MM.1S (cell line): ENCODE results near the gene BRMS1L.

ENCODE experiments used
- DNase-seq: peaks from one replicate; pipeline ENCODE4 v3.0.0-alpha.2; 2015
- H2AFZ ChIP-seq: fragments of 300-600 bp; sonication (generic); 2 replicates; pipeline ENCODE4 v1.6.0; 2016; ENCODE audit warnings: antibody characterized with exemption, low read length
- H3F3A ChIP-seq: fragments of 300-600 bp; sonication (generic); 2 replicates; pipeline ENCODE4 v1.6.1; 2016; ENCODE audit warnings: mild to moderate bottlenecking, antibody characterized with exemption, low read length, moderate library complexity, mixed read lengths; ENCODE audit not compliant: insufficient read depth
- H3K27ac ChIP-seq: fragments of 300-600 bp; sonication (generic); 2 replicates; pipeline ENCODE4 v1.5.1; 2016; ENCODE audit warnings: mild to moderate bottlenecking, low read length
- H3K27me3 ChIP-seq: fragments of 300-600 bp; sonication (generic); replicated peaks from 2 replicates; pipeline ENCODE4 v1.6.0; 2016; ENCODE audit warnings: low read length; ENCODE audit not compliant: insufficient read depth
- H3K36me3 ChIP-seq: fragments of 300-600 bp; sonication (generic); replicated peaks from 2 replicates; pipeline ENCODE4 v1.6.1; 2016; ENCODE audit warnings: mild to moderate bottlenecking, low read length, mixed read lengths; ENCODE audit not compliant: insufficient read depth
- H3K4me1 ChIP-seq: fragments of 300-600 bp; sonication (generic); 2 replicates; pipeline ENCODE4 v1.6.1; 2016; ENCODE audit warnings: low read length, mixed read lengths
- H3K4me2 ChIP-seq: fragments of 300-600 bp; sonication (generic); 2 replicates; pipeline ENCODE4 v1.6.0; 2016; ENCODE audit warnings: low read depth, low read length
- H3K4me3 ChIP-seq: fragments of 300-600 bp; sonication (generic); 2 replicates; pipeline ENCODE4 v1.5.1; 2016; ENCODE audit warnings: low read length, mixed read lengths
- H3K79me2 ChIP-seq: fragments of 300-600 bp; sonication (generic); 2 replicates; pipeline ENCODE4 v1.6.1; 2016; ENCODE audit warnings: mixed run types, low read length, mixed read lengths
- H3K9ac ChIP-seq: fragments of 300-600 bp; sonication (generic); 2 replicates; pipeline ENCODE4 v1.6.1; 2016; ENCODE audit warnings: low read length, mixed read lengths
- H3K9me2 ChIP-seq: fragments of 300-600 bp; sonication (generic); replicated peaks from 2 replicates; pipeline ENCODE4 v1.6.1; 2016; ENCODE audit warnings: mild to moderate bottlenecking, low read length, mixed read lengths; ENCODE audit not compliant: insufficient read depth
- H3K9me3 ChIP-seq: fragments of 300-600 bp; sonication (generic); replicated peaks from 2 replicates; pipeline ENCODE4 v1.6.1; 2016; ENCODE audit warnings: mild to moderate bottlenecking, low read length, mixed read lengths; ENCODE audit not compliant: insufficient read depth
- H4K20me1 ChIP-seq: fragments of 300-600 bp; sonication (generic); 2 replicates; pipeline ENCODE4 v1.6.1; 2016; ENCODE audit warnings: mild to moderate bottlenecking, low read length, moderate library complexity, mixed read lengths; ENCODE audit not compliant: insufficient read depth
- EZH2 ChIP-seq: fragments of 300-600 bp; sonication (generic); optimal IDR thresholded peaks from 2 replicates; pipeline ENCODE3; 2017; ENCODE audit warnings: low read depth, mild to moderate bottlenecking, antibody characterized with exemption, low read length, mixed read lengths
- EZH2phosphoT487 ChIP-seq: fragments of 300-600 bp; sonication (generic); IDR thresholded peaks from 2 replicates; pipeline ENCODE4 v1.6.1; 2018; ENCODE audit warnings: antibody characterized with exemption, low read length
- TF ChIP-seq, protein P1 (sequence below): fragments of 300-600 bp; sonication (generic); IDR thresholded peaks from 2 replicates; pipeline ENCODE4 v1.5.1; 2016; ENCODE audit warnings: antibody characterized with exemption, low read length, mixed read lengths

Gene BRMS1L

DNA sequence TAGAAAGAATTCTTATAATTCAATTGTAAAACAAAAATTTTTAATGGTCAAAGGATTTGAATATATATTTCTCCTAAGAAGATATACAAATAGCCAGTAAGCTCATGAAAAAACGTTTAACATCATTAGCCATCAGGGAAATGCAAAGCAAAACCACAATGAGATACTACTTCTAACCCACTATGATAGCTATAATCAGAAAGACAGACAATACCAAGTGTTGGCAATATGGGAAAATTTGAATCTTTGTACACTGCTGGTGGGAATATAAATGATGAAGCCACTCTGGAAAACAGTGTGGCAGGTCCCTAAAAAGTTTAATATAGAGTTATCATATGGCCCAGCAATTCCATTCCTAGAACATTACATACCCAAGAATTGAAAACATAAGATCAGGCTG is 42.4 kb upstream of the BRMS1L start:
- Histone ChIP-seq H3K4me1 (no peaks in the 10 kb centered on the region), H3K27ac (no peak overlapping the region), H3K9me2 (no peaks in the 10 kb centered on the region), H3K9ac (no peak overlapping the region), H3K36me3 (no peaks in the 10 kb centered on the region), H3K4me2 (no peak overlapping the region), H3K79me2 (0 out of 2 replicates have a peak, but pooled peaks cover 6% of the 10 kb centered on the region), H3F3A (no peaks in the 10 kb centered on the region), H4K20me1 (no peaks in the 10 kb centered on the region), H3K4me3 (no peak overlapping the region), H3K27me3 (no peaks in the 10 kb centered on the region), H3K9me3 (no peaks in the 10 kb centered on the region), H2AFZ (no peak overlapping the region)
- TF ChIP-seq EZH2phosphoT487 (no peak), EZH2 (no peak)
- TF ChIP-seq, protein P1, sequence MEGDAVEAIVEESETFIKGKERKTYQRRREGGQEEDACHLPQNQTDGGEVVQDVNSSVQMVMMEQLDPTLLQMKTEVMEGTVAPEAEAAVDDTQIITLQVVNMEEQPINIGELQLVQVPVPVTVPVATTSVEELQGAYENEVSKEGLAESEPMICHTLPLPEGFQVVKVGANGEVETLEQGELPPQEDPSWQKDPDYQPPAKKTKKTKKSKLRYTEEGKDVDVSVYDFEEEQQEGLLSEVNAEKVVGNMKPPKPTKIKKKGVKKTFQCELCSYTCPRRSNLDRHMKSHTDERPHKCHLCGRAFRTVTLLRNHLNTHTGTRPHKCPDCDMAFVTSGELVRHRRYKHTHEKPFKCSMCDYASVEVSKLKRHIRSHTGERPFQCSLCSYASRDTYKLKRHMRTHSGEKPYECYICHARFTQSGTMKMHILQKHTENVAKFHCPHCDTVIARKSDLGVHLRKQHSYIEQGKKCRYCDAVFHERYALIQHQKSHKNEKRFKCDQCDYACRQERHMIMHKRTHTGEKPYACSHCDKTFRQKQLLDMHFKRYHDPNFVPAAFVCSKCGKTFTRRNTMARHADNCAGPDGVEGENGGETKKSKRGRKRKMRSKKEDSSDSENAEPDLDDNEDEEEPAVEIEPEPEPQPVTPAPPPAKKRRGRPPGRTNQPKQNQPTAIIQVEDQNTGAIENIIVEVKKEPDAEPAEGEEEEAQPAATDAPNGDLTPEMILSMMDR, result no peak
- no peak for DNase-seq

DNA sequence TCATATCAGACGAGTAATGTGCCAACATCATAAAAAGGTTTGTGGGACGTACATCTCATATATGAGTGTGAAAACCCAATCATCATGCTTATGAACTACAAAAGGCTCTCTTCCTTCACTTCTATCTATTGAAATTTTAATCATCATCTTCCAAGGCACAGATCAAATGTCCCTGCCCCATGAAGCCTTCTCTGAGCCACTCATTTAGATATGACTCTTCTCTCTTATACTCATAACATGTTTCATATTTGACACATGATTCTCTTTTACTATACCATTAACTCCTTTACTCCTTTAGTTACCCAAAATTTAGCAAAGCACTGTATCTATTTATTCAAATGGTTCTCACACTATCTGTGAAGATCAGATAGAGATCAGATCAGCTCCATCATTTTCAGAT is 39.3 kb upstream of the BRMS1L start:
- Histone ChIP-seq H3K4me1 (no peaks in the 10 kb centered on the region), H2AFZ (no peak overlapping the region), H3K4me3 (no peak overlapping the region), H3F3A (no peaks in the 10 kb centered on the region), H3K9me3 (no peaks in the 10 kb centered on the region), H4K20me1 (no peaks in the 10 kb centered on the region), H3K9ac (no peak overlapping the region), H3K9me2 (no peaks in the 10 kb centered on the region), H3K36me3 (no peaks in the 10 kb centered on the region), H3K27me3 (no peaks in the 10 kb centered on the region), H3K4me2 (no peak overlapping the region), H3K27ac (no peak overlapping the region), H3K79me2 (0 out of 2 replicates have a peak, but pooled peaks cover 4% of the 10 kb centered on the region)
- TF ChIP-seq EZH2, result no peak
- TF ChIP-seq EZH2phosphoT487, result no peak
- TF ChIP-seq, protein P1, result no peak
- no peak for DNase-seq

DNA sequence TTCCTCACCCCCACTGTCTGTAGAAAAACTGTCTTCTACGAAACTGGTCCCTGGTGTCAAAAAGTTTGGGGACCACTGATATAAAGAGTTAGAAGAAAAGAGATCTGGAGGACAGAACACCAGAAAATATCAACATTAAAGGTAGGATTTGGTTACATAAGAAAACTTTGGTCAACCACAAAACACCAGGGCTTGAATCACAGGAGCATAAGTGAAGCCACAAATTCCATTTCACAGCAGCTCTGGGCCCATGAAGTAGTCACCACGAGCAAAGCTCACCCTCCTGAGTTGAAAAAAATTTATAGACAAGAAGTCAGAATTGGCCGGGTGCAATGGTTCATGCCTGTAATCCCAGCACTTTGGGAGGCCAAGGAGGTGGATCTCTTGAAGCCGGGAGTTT is 36.5 kb upstream of the BRMS1L start:
- Histone ChIP-seq H3F3A (no peaks in the 10 kb centered on the region), H3K79me2 (no peaks in the 10 kb centered on the region), H3K27me3 (no peaks in the 10 kb centered on the region), H3K9ac (no peak overlapping the region), H3K36me3 (no peaks in the 10 kb centered on the region), H2AFZ (no peak overlapping the region), H3K9me2 (no peaks in the 10 kb centered on the region), H3K9me3 (no peaks in the 10 kb centered on the region), H3K4me1 (no peaks in the 10 kb centered on the region), H4K20me1 (no peaks in the 10 kb centered on the region), H3K4me3 (no peak overlapping the region), H3K4me2 (no peak overlapping the region), H3K27ac (no peak overlapping the region)
- no peak for TF ChIP-seq EZH2phosphoT487
- TF ChIP-seq, protein P1, result no peak
- no peak for TF ChIP-seq EZH2
- DNase-seq, result no peak
